Lower leg skin (tissue), 4 donors: Measurements from ENCODE around the gene GTPBP8. TPM values are rescaled to one million over a fixed set of nuclear protein-coding genes. Genes with fewer than 3 reads are reported as not detected.

Source experiments
- DNase-seq, 2 donors: peaks; one replicate each; pipeline ENCODE4 v3.0.0-alpha.2; 2019; ENCODE audit warnings: low spot score in 2 of 2
- H3K4me3 ChIP-seq: fragments of 200-600 bp; sonication (generic); 2 replicates; pipeline ENCODE4 v1.5.1; 2017; ENCODE audit warnings: mild to moderate bottlenecking, low read depth; ENCODE audit not compliant: poor library complexity, severe bottlenecking
- CTCF ChIP-seq, 3 donors: fragments of 450-650 bp; IDR thresholded peaks; one replicate each; pipeline ENCODE4 v1.5.1; 2016; ENCODE audit warnings: antibody characterized with exemption in 3 of 3, mild to moderate bottlenecking in 3 of 3, moderate library complexity in 2 of 3
- POLR2A ChIP-seq, 2 donors: fragments of 450-650 bp; IDR thresholded peaks; one replicate each; pipeline ENCODE4 v1.6.1; 2016 to 2017; ENCODE audit warnings: antibody characterized with exemption in 2 of 2, mild to moderate bottlenecking in 1 of 2, moderate library complexity in 1 of 2
- WGBS, 2 donors: methylation state at CpG; one replicate each; pipeline ENCODE4 v1.1.5; 2018; 5-methylcytosine and 5-hydroxymethylcytosine counted together
- intact Hi-C: fragments of 100-400 bp; cut with DNase I; formaldehyde crosslinking; loops from one replicate; pipeline ENCODE4 v1.15.0; 2023; ENCODE audit warnings: low total_unique reads
- total RNA-seq, 4 donors: library from RNA; depleted of rRNA; stranded (reverse); fragments of >200 nt; gene quantifications; one replicate each; pipeline ENCODE4 v1.1.0, GENCODE V29; 2016

GTPBP8 gene
- total RNA-seq, 4 donors from 2014 or later = 11.8 to 32.7 (median 19.8) TPM

- 71 to 83% methylated on average over 2 of the region's 2 CpGs for WGBS, 2 donors
- DNase-seq = no peak
- no peak for TF ChIP-seq POLR2A (IDR thresholded peaks at IDR 0.05)
- no peak for TF ChIP-seq CTCF (IDR thresholded peaks at IDR 0.05)
- H3K4me3 ChIP-seq = no peak overlapping the region
- intact Hi-C loops = no loop called here
Measured at GRCh38 chr3:112974178-112974517, 16.6 kb upstream of the GTPBP8 start.

GRCh38 chr3:112974894-112975293, 15.9 kb upstream of the GTPBP8 start, which contains the start of gene CD200R1:
Gene CD200R1 (minus strand): TSS chr3:112975103. CDS start chr3:112974857, 246 bp downstream.
- no peak for DNase-seq
- TF ChIP-seq POLR2A (IDR thresholded peaks at IDR 0.05) = no peak
- no peak for TF ChIP-seq CTCF (IDR thresholded peaks at IDR 0.05)
- H3K4me3 ChIP-seq = no peak within 1 kb of the TSS
- intact Hi-C loops = loop anchor here (5.0 kb wide), 1 partner anchor 333 kb away; the partner anchor contains the start of gene CCDC80
- 37 to 40% methylated on average over 5 of the region's 5 CpGs for WGBS, 2 donors

GRCh38 chr3:112976001-112976400, 14.8 kb upstream of the GTPBP8 start:
- intact Hi-C loops = loop anchor here (5.0 kb wide), 1 partner anchor 334 kb away; the partner anchor contains the start of gene CCDC80
- no peak for DNase-seq
- H3K4me3 ChIP-seq = no peak overlapping the region
- TF ChIP-seq POLR2A (IDR thresholded peaks at IDR 0.05) (no peak), CTCF (IDR thresholded peaks at IDR 0.05) (no peak)

- no peak for DNase-seq
- 57 to 71% methylated on average over 2 of the region's 2 CpGs for WGBS, 2 donors
- no peak overlapping the region for H3K4me3 ChIP-seq
- intact Hi-C loops = loop anchor here (5.0 kb wide), 1 partner anchor 335 kb away; the partner anchor contains the start of gene CCDC80
- TF ChIP-seq POLR2A (IDR thresholded peaks at IDR 0.05) = no peak
- TF ChIP-seq CTCF (IDR thresholded peaks at IDR 0.05) = no peak
Measured at GRCh38 chr3:112976953-112977352, 13.8 kb upstream of the GTPBP8 start.

DNA sequence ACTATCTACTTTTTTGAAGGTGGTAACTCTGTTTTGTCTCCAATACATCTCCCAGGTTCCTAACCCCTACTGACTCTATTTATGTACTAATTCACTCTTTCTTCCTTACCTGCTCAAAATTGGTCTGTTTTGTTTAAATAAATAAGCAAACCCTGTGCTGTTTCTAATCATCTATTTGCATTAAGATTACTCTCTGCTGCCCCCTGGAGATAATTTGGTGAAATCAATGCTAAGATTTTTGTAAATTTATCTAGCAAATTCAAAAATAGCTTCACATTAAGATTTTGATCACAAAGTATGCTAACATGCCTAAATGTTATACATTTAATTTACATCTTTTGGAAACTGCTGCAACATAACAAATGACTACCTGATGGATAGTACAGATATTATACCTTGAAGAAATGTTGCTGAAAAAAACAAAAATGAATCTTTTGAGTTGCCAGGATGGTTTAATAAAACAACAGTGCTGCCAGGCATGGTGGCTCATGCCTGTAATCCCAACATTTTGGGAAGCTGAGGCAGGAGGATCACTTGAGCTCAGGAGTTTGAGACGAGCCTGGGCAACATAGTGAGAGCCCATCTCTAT, 11.4 kb upstream of the GTPBP8 start:
- no peak overlapping the region for H3K4me3 ChIP-seq
- TF ChIP-seq CTCF (IDR thresholded peaks at IDR 0.05) = no peak
- no peak for TF ChIP-seq POLR2A (IDR thresholded peaks at IDR 0.05)
- DNase-seq = no peak
- WGBS, 2 donors = 74 to 78% methylated on average over 1 of the region's 1 CpG
- intact Hi-C loops = loop anchor here (5.0 kb wide), 1 partner anchor 337 kb away; the partner anchor contains the start of gene CCDC80

DNA sequence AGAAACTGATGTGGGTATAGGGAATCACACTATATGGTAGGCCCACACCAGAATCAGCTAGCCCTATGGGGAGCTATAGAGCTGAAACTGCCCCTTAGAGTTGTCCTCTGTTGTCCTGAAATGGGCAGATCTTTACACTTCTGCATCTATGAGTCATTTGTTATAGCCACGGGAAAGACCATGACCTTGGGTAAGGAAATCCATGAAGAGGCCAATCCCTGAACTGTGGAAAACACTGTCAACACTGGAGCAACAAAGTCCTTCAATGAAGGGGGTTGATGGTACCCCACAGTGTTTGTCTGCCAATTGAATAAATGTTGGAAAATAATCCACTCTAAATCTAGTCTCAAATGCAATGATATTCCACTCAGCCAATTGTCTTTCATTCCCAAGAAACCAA, 10.7 kb upstream of the GTPBP8 start:
- H3K4me3 ChIP-seq = no peak overlapping the region
- WGBS, 2 donors = 25 to 47% methylated on average over 1 of the region's 1 CpG
- no peak for DNase-seq
- no peak for TF ChIP-seq CTCF (IDR thresholded peaks at IDR 0.05)
- no peak for TF ChIP-seq POLR2A (IDR thresholded peaks at IDR 0.05)
- intact Hi-C loops = no loop called here
